Heart left ventricle (tissue), 13 donors: ENCODE results near the gene FBXO39.

Source experiments
- POLR2A ChIP-seq, 2 donors: fragments of 450-650 bp; IDR thresholded peaks; one replicate each; pipeline ENCODE4 v1.6.1; 2017; ENCODE audit warnings: antibody characterized with exemption in 2 of 2, mild to moderate bottlenecking in 2 of 2, moderate library complexity in 2 of 2
- TF ChIP-seq, protein P1 (sequence below), 12 donors: fragments of 200-600 bp; sonication (generic) in 4 of 12; IDR thresholded peaks; one replicate each; pipeline versions ENCODE4 v1.5.0 to v1.8.0; 2018 to 2022; ENCODE audit warnings: antibody characterized with exemption in 12 of 12, mild to moderate bottlenecking in 5 of 12
- donor health status: ischemic (EF 13 %, LVEDD 7.1; RV severe dilation, severe dysfunction).
- donor health status: DM: no; HTN: yes; CAD: no.
- donor health status: DM: no; HTN: no; CAD: no.
- donor health status: ischemic (EF 25% LVEDD 6.9; RV normal size, moderate dysfunction).
- donor health status: ischemic (EF 25% LVEDD 5.7; RV mildly dilated, moderate dysfunction).
- donor health status: ischemic (EF 35%, LVEDD 5.7; RV mildly dilated, moderate dysfunction).
- donor health status: nonischemic (EF 11% LVEDD 7.7; RV severe dilation, severe dysfunction).
- donor health status: DM: yes; HTN: yes; CAD: no.
- donor health status: PGD.
- donor health status: ischemic (EF 29% LVEDD 5.4; RV normal size, mild dysfunction).
- donor health status: nonischemic (EF 23%, LVEDD 6.1; RV moderate dilation, normal function).

DNA sequence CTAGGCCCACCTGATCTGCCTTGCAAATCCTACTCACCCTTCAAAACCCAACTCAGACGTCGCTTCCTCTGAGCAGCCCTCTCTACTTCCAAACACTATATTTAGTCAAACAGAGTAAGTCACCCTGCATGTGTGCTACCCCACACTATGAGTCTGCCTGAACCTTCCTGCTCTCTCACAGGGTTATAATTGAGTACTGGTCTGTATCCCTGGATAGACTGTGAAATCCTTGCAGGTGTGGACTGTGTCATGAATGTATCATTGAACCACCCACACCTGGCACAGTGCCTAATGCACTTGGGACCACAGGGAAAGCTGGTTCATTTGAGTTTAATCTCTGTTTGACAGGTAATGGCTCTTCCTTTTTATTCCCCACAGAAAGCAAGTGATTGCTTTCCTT is 3.4 kb downstream of the FBXO39 start:
- TF ChIP-seq, protein P1, sequence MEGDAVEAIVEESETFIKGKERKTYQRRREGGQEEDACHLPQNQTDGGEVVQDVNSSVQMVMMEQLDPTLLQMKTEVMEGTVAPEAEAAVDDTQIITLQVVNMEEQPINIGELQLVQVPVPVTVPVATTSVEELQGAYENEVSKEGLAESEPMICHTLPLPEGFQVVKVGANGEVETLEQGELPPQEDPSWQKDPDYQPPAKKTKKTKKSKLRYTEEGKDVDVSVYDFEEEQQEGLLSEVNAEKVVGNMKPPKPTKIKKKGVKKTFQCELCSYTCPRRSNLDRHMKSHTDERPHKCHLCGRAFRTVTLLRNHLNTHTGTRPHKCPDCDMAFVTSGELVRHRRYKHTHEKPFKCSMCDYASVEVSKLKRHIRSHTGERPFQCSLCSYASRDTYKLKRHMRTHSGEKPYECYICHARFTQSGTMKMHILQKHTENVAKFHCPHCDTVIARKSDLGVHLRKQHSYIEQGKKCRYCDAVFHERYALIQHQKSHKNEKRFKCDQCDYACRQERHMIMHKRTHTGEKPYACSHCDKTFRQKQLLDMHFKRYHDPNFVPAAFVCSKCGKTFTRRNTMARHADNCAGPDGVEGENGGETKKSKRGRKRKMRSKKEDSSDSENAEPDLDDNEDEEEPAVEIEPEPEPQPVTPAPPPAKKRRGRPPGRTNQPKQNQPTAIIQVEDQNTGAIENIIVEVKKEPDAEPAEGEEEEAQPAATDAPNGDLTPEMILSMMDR (IDR thresholded peaks at IDR 0.05): no peak
- no peak for TF ChIP-seq POLR2A (IDR thresholded peaks at IDR 0.05)
